Activated CD8-positive, alpha-beta memory T cell treated with anti-CD3 and anti-CD28 coated beads, Interleukin-2, amount 50 U/mL, for 48 hours (primary cell): Measurements from ENCODE around the gene SLC16A14.
A peak's percentile ranks its signal among the peaks of the same experiment; 100 is the strongest.

Experiments used
- DNase-seq: peaks from one replicate; pipeline ENCODE4 v3.0.0-alpha.2; 2020

SLC16A14 gene

DNA sequence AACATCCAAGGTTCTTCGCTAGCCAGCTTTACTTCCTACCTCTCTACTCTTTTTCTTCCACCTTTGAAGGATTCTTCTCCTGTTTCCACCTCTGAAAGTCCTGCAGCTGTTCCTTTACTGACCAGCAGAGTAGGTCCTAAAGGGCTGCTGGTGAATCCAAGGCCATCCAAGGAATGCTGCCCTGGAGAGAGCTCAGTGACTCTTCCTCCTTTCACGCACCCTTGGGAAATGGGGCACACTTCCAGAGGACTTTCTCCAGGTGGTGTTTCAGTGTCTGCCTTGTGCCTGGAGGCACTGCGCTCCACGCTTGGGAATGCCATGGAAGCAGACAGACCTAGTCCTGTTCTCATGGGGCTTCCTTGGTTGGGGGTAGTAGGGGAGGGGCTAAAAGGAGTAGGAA lies 45.4 kb downstream of the SLC16A14 start:
- no peak for DNase-seq

DNA sequence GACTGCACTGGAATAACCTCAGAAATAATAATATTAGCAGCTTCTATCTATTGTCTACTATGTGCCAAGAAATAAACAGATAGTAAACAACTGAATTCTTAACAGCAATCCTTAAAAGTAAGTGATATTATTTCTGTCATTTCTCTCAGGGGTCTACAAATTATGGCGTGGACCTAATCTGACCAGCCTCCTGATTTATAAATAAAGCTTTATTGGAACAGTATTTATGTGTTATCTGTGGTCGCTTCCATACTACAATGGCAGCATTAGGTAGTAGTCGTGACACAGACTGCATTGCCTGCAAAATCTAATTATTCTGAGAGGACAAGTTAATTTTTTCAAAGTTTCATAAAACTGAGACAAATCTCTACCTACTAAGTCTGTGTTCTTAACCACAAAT lies 49.0 kb downstream of the SLC16A14 start:
- DNase-seq, result no peak

- no peak for DNase-seq
Observed at GRCh38 chr2:230018153-230018552, 50.6 kb downstream of the SLC16A14 start.

GRCh38 chr2:230016844-230017243 lies 51.9 kb downstream of the SLC16A14 start:
- no peak for DNase-seq

GRCh38 chr2:230012267-230012884 lies 56.3 kb downstream of the SLC16A14 start:
- no peak for DNase-seq

- no peak for DNase-seq
Observed at GRCh38 chr2:230011617-230012016, 57.1 kb downstream of the SLC16A14 start.

DNA sequence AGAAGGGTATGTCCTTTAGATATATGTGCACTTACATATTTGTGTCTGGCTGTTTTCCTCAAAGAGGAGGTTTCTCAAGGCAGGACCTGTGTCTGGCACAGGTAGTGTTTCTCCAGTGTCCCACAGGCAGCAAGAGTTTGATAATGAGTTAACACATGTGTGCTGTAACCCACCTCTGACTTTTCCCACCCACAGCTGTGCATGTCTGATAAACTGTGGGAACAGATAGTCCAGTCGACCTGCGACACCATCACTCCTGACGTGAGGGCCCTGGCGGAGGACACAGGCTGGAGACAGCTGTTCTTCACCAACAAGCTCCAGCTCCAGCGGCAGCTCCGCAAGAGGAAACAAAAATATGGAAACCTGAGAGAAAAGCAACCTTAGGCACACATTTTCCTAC lies 58.2 kb downstream of the SLC16A14 start:
- no peak for DNase-seq

- no peak for DNase-seq
Observed at GRCh38 chr2:230008708-230009066, 60.0 kb downstream of the SLC16A14 start.

- DNase-seq, result peak; percentile 96
Observed at GRCh38 chr2:230007931-230008707, 60.6 kb downstream of the SLC16A14 start.

DNA sequence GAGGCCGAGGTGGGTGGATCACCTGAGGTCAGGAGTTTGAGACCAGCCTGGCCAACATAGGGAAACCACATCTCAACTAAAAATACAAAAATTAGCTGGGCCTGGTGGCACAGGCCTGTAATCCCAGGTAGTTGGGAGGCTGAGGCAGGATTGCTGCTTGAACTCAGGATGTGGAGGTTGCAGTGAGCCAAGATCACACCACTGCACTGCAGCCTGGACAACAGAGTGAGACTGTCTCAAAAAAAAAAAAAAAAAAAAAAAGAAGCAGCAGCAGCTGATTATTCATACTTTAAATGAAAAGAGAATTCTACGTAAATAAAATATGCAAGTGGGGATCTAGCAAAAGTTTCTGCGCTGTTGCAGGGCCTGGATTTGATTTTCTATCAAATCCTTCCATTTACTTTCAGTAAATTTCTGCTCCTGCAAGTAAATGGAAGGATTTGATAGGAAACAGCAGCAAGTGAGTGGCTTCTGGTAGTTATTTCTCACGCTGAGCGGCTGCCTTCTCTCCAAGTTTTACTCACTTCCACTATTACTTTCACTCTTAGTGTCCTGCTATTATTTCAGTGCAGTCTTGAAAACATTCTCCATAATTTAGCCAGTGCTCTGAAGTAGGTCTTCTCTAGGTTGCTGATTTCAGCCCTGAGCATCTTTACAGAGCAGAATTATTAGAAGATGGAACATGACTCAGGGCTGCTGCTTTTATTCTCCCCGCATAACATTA lies 68.4 kb downstream of the SLC16A14 start:
- DNase-seq, result no peak

DNA sequence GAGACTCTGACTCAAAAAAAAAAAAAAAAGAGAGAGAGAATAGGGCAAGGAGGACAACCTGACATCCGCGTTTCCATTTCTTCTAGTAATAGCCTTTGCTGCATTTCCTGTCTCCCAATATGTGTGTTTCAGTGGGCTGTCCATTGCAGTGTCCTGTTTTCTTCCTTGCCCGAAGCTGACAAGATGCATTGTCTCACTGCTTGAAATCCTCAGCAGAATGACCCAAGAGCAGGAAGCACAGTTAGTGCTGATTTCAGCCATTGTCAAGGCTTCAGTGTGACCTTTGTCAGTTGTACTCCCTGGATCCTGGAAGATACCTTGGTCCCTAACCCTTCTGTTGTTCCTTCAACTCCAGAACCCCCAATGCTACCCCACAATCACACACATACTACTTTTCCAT lies 71.2 kb downstream of the SLC16A14 start:
- no peak for DNase-seq

DNA sequence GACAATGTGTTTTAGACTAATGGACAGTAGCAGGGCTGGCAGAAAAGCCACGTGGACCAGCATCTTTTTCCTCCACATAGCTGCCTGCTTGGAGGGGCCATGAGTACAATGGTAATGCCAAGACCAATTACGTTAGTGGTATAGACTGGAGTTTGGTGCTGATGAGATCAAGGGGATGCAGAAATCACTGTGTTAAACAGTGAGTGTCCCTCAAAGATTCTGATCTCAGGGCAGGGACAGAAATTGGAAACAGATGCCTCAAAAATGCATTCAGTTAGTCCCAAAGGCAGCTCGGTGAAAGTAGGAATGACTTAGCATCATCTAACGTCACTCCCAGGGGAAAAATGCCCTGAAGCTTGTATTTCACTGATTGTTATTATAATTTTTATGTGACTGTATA lies 72.4 kb downstream of the SLC16A14 start:
- no peak for DNase-seq

GRCh38 chr2:229993236-229993635 lies 75.5 kb downstream of the SLC16A14 start:
- no peak for DNase-seq
